ENCODE results near the gene PRAC1. TPM values are rescaled to one million over a fixed set of nuclear protein-coding genes. Genes with fewer than 3 reads are reported as not detected.

The PRAC1 gene
- total and polyA plus RNA-seq, 2 donors (not counting 1 experiment from before 2014, with no cell fraction given) = not detected

DNA sequence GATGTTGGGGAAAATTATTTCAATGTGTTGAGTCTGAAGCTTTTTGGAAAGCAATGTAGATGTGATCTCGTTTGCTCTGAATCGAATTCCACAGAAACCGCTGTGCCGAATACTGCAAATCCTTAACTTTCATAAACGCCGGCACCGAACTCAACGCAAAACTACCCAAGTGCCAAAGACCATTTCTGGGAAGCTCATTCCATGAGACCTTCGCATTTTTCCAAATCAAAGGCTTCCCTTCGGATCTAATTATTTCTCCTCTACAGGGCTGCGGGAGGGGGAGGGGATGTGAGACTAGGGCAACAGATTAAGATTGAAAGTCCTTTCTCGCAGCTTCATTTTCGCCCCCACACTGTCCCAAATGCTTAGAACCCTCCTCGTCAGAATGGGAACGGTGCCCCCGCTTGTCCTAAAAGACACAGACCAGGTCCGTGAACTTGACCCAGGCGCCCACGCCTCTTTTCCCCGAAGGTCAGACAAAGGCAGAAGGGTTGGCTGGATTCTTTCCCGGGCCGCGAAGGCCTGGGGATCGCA, 4.0 kb downstream of the PRAC1 start:
- no peak overlapping the region for H2AFZ ChIP-seq (ENCODE audit: insufficient read depth, low read depth, low read length, poor library complexity, severe bottlenecking)
- peak overlapping the region; percentile 46 for H3K27ac Mint-ChIP-seq
- H3K4me1 Mint-ChIP-seq = peaks cover 19% of the 10 kb centered on the region
- 17% methylated on average over 17 of the region's 24 CpGs for WGBS (ENCODE audit: insufficient coverage)
- no peak overlapping the region for H3K4me3 ChIP-seq (ENCODE audit: control extremely low read depth in 1 of 5, extremely low read depth in 1 of 5, insufficient read depth in 1 of 5, low read depth in 2 of 5, low read length in 4 of 5)
- H3K36me3 ChIP-seq (replicated peaks in 1 of 2; ENCODE audit: control extremely low read depth in 1 of 2, control insufficient read depth in 1 of 2, extremely low read depth in 1 of 2, insufficient read depth in 2 of 2, low read length in 1 of 2) = no peaks in the 10 kb centered on the region
- H3K4me2 ChIP-seq (replicated peaks; ENCODE audit: low read depth, low read length, poor library complexity, severe bottlenecking) = peak overlapping the region; percentile 57
- peaks cover 65% of the 10 kb centered on the region for H3K27me3 Mint-ChIP-seq
- DNase-seq (no peak), ATAC-seq (ENCODE audit: low read depth) (no peak)
- no peaks in the 10 kb centered on the region for H3K9me3 Mint-ChIP-seq (ENCODE audit: insufficient read depth)
- H3K27ac ChIP-seq (ENCODE audit: low read length in 2 of 2) = no peak overlapping the region
- no peak overlapping the region for H3K9ac ChIP-seq (ENCODE audit: low read length)
- H3K79me2 ChIP-seq (ENCODE audit: control insufficient read depth, insufficient read depth, low read length) = no peaks in the 10 kb centered on the region
- H3K4me3 Mint-ChIP-seq = peak overlapping the region; percentile 13
- H4K20me1 ChIP-seq (ENCODE audit: control insufficient read depth, insufficient read depth, low read length, poor library complexity, severe bottlenecking) = no peaks in the 10 kb centered on the region
- H3K9me3 ChIP-seq (ENCODE audit: control extremely low read depth in 1 of 3, control insufficient read depth in 2 of 3, insufficient read depth in 1 of 3, low read length in 2 of 3) = peaks cover 0 to 54% (median 10%) of the 10 kb centered on the region in 3 donors
- H3K4me1 ChIP-seq (ENCODE audit: control insufficient read depth in 2 of 2, insufficient read depth in 2 of 2, low read length in 2 of 2) = peaks cover 23 to 34% of the 10 kb centered on the region in 2 donors
- CTCF ChIA-PET = interaction anchor here (0.7 to 2.0 kb wide), 8 partner anchors 11 to 131 kb away, joined by 3 to 9 read pairs (median 3); partner anchors contain the start of gene HOXB13
- H3K27me3 ChIP-seq (replicated peaks in 1 of 4; ENCODE audit: control extremely low read depth in 1 of 4, control insufficient read depth in 3 of 4, insufficient read depth in 4 of 4, low read length in 3 of 4) = peaks cover 0 to 78% (median 68%) of the 10 kb centered on the region in 4 experiments
- POLR2A ChIA-PET = interaction anchor here (0.6 kb wide), 1 partner anchor 14 kb away, joined by 3 read pairs; no protein-coding TSS in a partner anchor
- TF ChIP-seq EZH2 (IDR thresholded peaks at IDR 0.05; ENCODE audit: borderline replicate concordance, insufficient read depth, low read depth, low read length, poor library complexity, severe bottlenecking) = peak; percentile 18
- no peak for TF ChIP-seq CTCF (IDR thresholded peaks at IDR 0.05)
- intact Hi-C loops (cut with micrococcal nuclease) = no loop called here
